PC-9 (cell line): ENCODE results near the gene LENG8. TPM values are rescaled to one million over a fixed set of nuclear protein-coding genes. Genes with fewer than 3 reads are reported as not detected.

Source experiments
- Bru-seq: library from RNA; stranded (reverse); fragments of 400-500 nt; gene quantifications from one replicate; lab custom pipeline; 2021; lab: Mats Ljungman, UMichigan
- BruChase-seq, 2 experiments: library from RNA; stranded (reverse); fragments of 400-500 nt; gene quantifications; one replicate each; lab custom pipeline; 2021; lab: Mats Ljungman, UMichigan
- BruUV-seq: library from RNA; stranded (reverse); fragments of 400-500 nt; replicated peaks from 2 replicates; lab custom pipeline; 2021; lab: Mats Ljungman, UMichigan
- CTCF ChIA-PET: fragments of 300-600 bp; sonication (Branson Sonifier 250); formaldehyde crosslinking; loops from one replicate; lab custom pipeline; 2022; ENCODE audit warnings: antibody characterized with exemption; lab: Charles Lee
- POLR2A ChIA-PET: fragments of 300-600 bp; sonication (Branson Sonifier 250); formaldehyde crosslinking; loops from one replicate; lab custom pipeline; 2022; ENCODE audit warnings: antibody characterized with exemption; ENCODE audit not compliant: unreplicated experiment; lab: Charles Lee
- DNase-seq, 2 experiments: peaks; one replicate each; pipeline versions ENCODE4 v3.0.0 to v3.0.0-alpha.2; 2015 to 2022; ENCODE audit warnings: mixed read lengths in 1 of 2
- H2AFZ ChIP-seq: fragments of 200-600 bp; sonication (generic); 2 replicates; pipeline ENCODE4 v1.8.1; 2017; ENCODE audit warnings: antibody characterized with exemption
- H3F3A ChIP-seq: fragments of 200-600 bp; sonication (generic); 2 replicates; pipeline ENCODE4 v1.8.1; 2017; ENCODE audit warnings: antibody characterized with exemption, mild to moderate bottlenecking, low read depth; ENCODE audit not compliant: insufficient read depth
- H3K27ac ChIP-seq: fragments of 200-600 bp; sonication (generic); 2 replicates; pipeline ENCODE4 v1.6.1; 2016; ENCODE audit warnings: mixed run types
- H3K27me3 ChIP-seq: fragments of 200-600 bp; sonication (generic); 2 replicates; pipeline ENCODE4 v1.6.1; 2016; ENCODE audit warnings: low read depth, mixed run types; ENCODE audit not compliant: insufficient read depth
- H3K36me3 ChIP-seq: fragments of 200-600 bp; sonication (generic); 2 replicates; pipeline ENCODE4 v1.6.1; 2016; ENCODE audit warnings: low read depth, mixed run types
- H3K4me1 ChIP-seq: fragments of 200-600 bp; sonication (generic); replicated peaks from 2 replicates; pipeline ENCODE4 v1.6.1; 2016; ENCODE audit warnings: mixed run types; ENCODE audit not compliant: insufficient read depth
- H3K4me2 ChIP-seq: fragments of 200-600 bp; sonication (generic); 2 replicates; pipeline ENCODE4 v1.6.1; 2017; ENCODE audit warnings: mixed run types
- H3K4me3 ChIP-seq: fragments of 200-600 bp; sonication (generic); 2 replicates; pipeline ENCODE4 v1.6.1; 2016; ENCODE audit warnings: mixed run types
- H3K79me2 ChIP-seq: fragments of 200-600 bp; sonication (generic); 2 replicates; pipeline ENCODE4 v1.6.1; 2017; ENCODE audit warnings: low read depth, mixed run types
- H3K9me2 ChIP-seq: fragments of 200-600 bp; sonication (generic); 2 replicates; pipeline ENCODE4 v1.8.1; 2017; ENCODE audit warnings: mild to moderate bottlenecking; ENCODE audit not compliant: insufficient read depth
- H3K9me3 ChIP-seq: fragments of 200-600 bp; sonication (generic); 2 replicates; pipeline ENCODE4 v1.8.1; 2016; ENCODE audit warnings: low read depth; ENCODE audit not compliant: insufficient read depth
- H4K20me1 ChIP-seq: fragments of 200-600 bp; sonication (generic); 2 replicates; pipeline ENCODE4 v1.8.1; 2017; ENCODE audit not compliant: insufficient read depth
- CTCF ChIP-seq: fragments of 200-600 bp; sonication (generic); conservative IDR thresholded peaks from 2 replicates; pipeline ENCODE4 v1.6.1; 2017; ENCODE audit warnings: mixed run types, antibody characterized with exemption, mild to moderate bottlenecking, moderate library complexity
- EZH2 ChIP-seq: fragments of 200-600 bp; sonication (generic); IDR thresholded peaks from 2 replicates; pipeline ENCODE4 v1.8.0; 2017; ENCODE audit warnings: antibody characterized with exemption, low read depth
- intact Hi-C: fragments of 100-400 bp; cut with micrococcal nuclease; formaldehyde crosslinking; loops from one replicate; pipeline ENCODE4 v1.10.0; 2022; ENCODE audit not compliant: unreplicated experiment
- long read RNA-seq: library from polyadenylated mRNA; stranded (forward); transcript quantifications from one replicate; pipeline ENCODE4 v2.0.0, GENCODE V29; 2022
- total RNA-seq: library from RNA; stranded (reverse); gene quantifications from 2 replicates; pipeline ENCODE4 v1.2.3, GENCODE V29; 2021

LENG8 gene
- 274 and 279 TPM in 2 replicates for total RNA-seq
- Bru-seq, nascent RNA = percentile 91 among the genes with signal in this experiment
- BruChase-seq, experiment 1, labeled RNA remaining after a 2-hour chase = percentile 97 among the genes with signal in this experiment
- BruChase-seq, experiment 2, labeled RNA remaining after a 6-hour chase = percentile 99 among the genes with signal in this experiment
- long read RNA-seq, transcript LENG8-201 (16 exons, 3,991 nt) = major isoform, 10 of 95 reads
- long read RNA-seq, partial matches to known transcripts = 30 of 95 reads
- long read RNA-seq, other reads (novel, unspliced or antisense) = 55 of 95 reads

- no TSS peak for BruUV-seq
- Histone ChIP-seq H4K20me1 (peaks cover 48% of the 10 kb centered on the region), H2AFZ (peak within 1 kb of the TSS; percentile 77), H3K9me3 (no peaks in the 10 kb centered on the region), H3K4me3 (peak within 1 kb of the TSS; percentile 96), H3K27me3 (no peaks in the 10 kb centered on the region), H3K4me2 (peak within 1 kb of the TSS; percentile 95), H3K79me2 (peaks cover 84% of the 10 kb centered on the region), H3K27ac (peak within 1 kb of the TSS; percentile 65), H3K36me3 (peaks cover 41% of the 10 kb centered on the region), H3K4me1 (peaks cover 25% of the 10 kb centered on the region), H3K9me2 (no peaks in the 10 kb centered on the region), H3F3A (peaks cover 17% of the 10 kb centered on the region; the same call in 1 of the 2 replicates)
- TF ChIP-seq CTCF = no peak
- no peak for TF ChIP-seq EZH2
- CTCF ChIA-PET = interaction anchor here (0.5 to 0.8 kb wide), 3 partner anchors 13 to 199 kb away, joined by 3 read pairs; no protein-coding TSS in a partner anchor
- POLR2A ChIA-PET = interaction anchor here (0.5 to 1.6 kb wide), 8 partner anchors 9 to 1219 kb away, joined by 5 to 35 read pairs (median 8); partner anchors contain the start of genes CDC42EP5, LENG9 and U2AF2
- DNase-seq = peak; percentile 94 to 98
- intact Hi-C loops = loop anchor here (1.0 to 2.0 kb wide), 4 partner anchors 14 to 580 kb away; partner anchors contain the start of genes CNOT3 and LENG9
Measured at GRCh38 chr19:54448774-54449700, at the start of gene LENG8. Gene LENG8 (plus strand): TSS chr19:54449199. CDS start chr19:54451345, 2,146 bp downstream.

DNA sequence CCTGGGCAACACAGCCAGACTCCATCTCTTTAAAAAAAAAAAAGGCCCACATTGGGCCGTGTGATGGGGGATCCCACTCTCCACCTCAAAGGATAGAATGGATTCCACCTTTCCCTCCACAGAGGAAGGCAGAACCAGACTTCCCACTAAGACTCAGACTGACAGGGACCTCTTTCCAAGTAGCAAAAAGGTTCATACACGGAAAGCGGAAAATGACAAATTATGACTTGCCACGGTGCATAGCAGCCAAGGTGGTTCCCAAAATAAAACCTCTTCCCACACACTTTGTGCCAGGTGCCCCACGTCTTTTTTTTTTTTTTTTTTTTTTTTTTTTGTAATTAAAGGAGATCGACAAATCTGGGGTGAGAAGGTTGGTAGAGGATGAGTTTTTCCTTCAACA lies 48.1 kb upstream of the LENG8 start:
- H4K20me1 ChIP-seq = no peaks in the 10 kb centered on the region
- peaks cover 12% of the 10 kb centered on the region for H3K4me1 ChIP-seq
- H2AFZ ChIP-seq = no peak overlapping the region
- no peak for TF ChIP-seq EZH2
- no peaks in the 10 kb centered on the region for H3K9me3 ChIP-seq
- CTCF ChIA-PET = no interaction called here
- H3F3A ChIP-seq = peaks cover 7% of the 10 kb centered on the region; the same call in 1 of the 2 replicates
- H3K4me2 ChIP-seq = no peak overlapping the region
- no peaks in the 10 kb centered on the region for H3K9me2 ChIP-seq
- no TSS peak for BruUV-seq
- no peaks in the 10 kb centered on the region for H3K79me2 ChIP-seq
- DNase-seq = no peak
- H3K36me3 ChIP-seq = no peaks in the 10 kb centered on the region
- POLR2A ChIA-PET = no interaction called here
- 0 out of 2 replicates have a peak, but pooled peaks cover 1% of the 10 kb centered on the region for H3K27me3 ChIP-seq
- no peak overlapping the region for H3K27ac ChIP-seq
- intact Hi-C loops = no loop called here
- no peak overlapping the region for H3K4me3 ChIP-seq

GRCh38 chr19:54403054-54403453 lies 45.9 kb upstream of the LENG8 start:
- Histone ChIP-seq H3K36me3 (no peaks in the 10 kb centered on the region), H3K9me2 (no peaks in the 10 kb centered on the region), H3K4me1 (peaks cover 12% of the 10 kb centered on the region), H3K9me3 (no peaks in the 10 kb centered on the region), H3K79me2 (no peaks in the 10 kb centered on the region), H4K20me1 (no peaks in the 10 kb centered on the region), H2AFZ (no peak overlapping the region), H3K4me2 (no peak overlapping the region), H3K27ac (no peak overlapping the region), H3K27me3 (peaks cover 8% of the 10 kb centered on the region; the same call in 1 of the 2 replicates), H3K4me3 (no peak overlapping the region), H3F3A (peaks cover 8% of the 10 kb centered on the region; the same call in 1 of the 2 replicates)
- intact Hi-C loops = no loop called here
- TF ChIP-seq CTCF = no peak
- no peak for TF ChIP-seq EZH2
- ChIA-PET CTCF (no interaction called here), POLR2A (interaction anchor here (0.6 kb wide), 1 partner anchor 676 kb away, joined by 3 read pairs; no protein-coding TSS in a partner anchor)
- BruUV-seq = no TSS peak
- DNase-seq = no peak
